Measurements from ENCODE around the gene CEP20.

The CEP20 gene

GRCh38 chr16:15932939-15933338 lies 44.5 kb upstream of the CEP20 start:
- Histone ChIP-seq H4K20me1 (ENCODE audit: insufficient read depth, low read length) (no peaks in the 10 kb centered on the region), H3K4me1 (ENCODE audit: low read length) (no peaks in the 10 kb centered on the region), H3K9ac (ENCODE audit: low read length) (no peak overlapping the region), H3F3A (ENCODE audit: insufficient read depth, low read length) (no peaks in the 10 kb centered on the region), H3K4me2 (ENCODE audit: low read depth, low read length) (no peak overlapping the region), H3K36me3 (replicated peaks; ENCODE audit: insufficient read depth, low read length) (no peaks in the 10 kb centered on the region), H3K27me3 (replicated peaks; ENCODE audit: insufficient read depth, low read length) (no peaks in the 10 kb centered on the region), H3K27ac (ENCODE audit: low read length) (no peak overlapping the region), H3K79me2 (ENCODE audit: low read length) (no peaks in the 10 kb centered on the region), H3K9me3 (replicated peaks; ENCODE audit: insufficient read depth, low read length) (no peaks in the 10 kb centered on the region), H3K9me2 (replicated peaks; ENCODE audit: insufficient read depth, low read length) (no peaks in the 10 kb centered on the region), H2AFZ (ENCODE audit: low read length) (no peak overlapping the region), H3K4me3 (ENCODE audit: low read length) (no peak overlapping the region)
- TF ChIP-seq EZH2phosphoT487 (IDR thresholded peaks at IDR 0.05; ENCODE audit: low read length): no peak
- no peak for TF ChIP-seq EZH2 (optimal IDR thresholded peaks at IDR 0.05; ENCODE audit: low read depth, low read length)
- TF ChIP-seq CTCF (IDR thresholded peaks at IDR 0.05; ENCODE audit: low read length): no peak
- no peak for DNase-seq

GRCh38 chr16:15928261-15929104 lies 40.1 kb upstream of the CEP20 start:
- Histone ChIP-seq H3K9ac (ENCODE audit: low read length) (no peak overlapping the region), H4K20me1 (ENCODE audit: insufficient read depth, low read length) (no peaks in the 10 kb centered on the region), H2AFZ (ENCODE audit: low read length) (no peak overlapping the region), H3K4me2 (ENCODE audit: low read depth, low read length) (no peak overlapping the region), H3K36me3 (replicated peaks; ENCODE audit: insufficient read depth, low read length) (no peaks in the 10 kb centered on the region), H3K9me2 (replicated peaks; ENCODE audit: insufficient read depth, low read length) (no peaks in the 10 kb centered on the region), H3K4me3 (ENCODE audit: low read length) (no peak overlapping the region), H3K27ac (ENCODE audit: low read length) (no peak overlapping the region), H3F3A (ENCODE audit: insufficient read depth, low read length) (no peaks in the 10 kb centered on the region), H3K79me2 (ENCODE audit: low read length) (no peaks in the 10 kb centered on the region), H3K27me3 (replicated peaks; ENCODE audit: insufficient read depth, low read length) (no peaks in the 10 kb centered on the region), H3K9me3 (replicated peaks; ENCODE audit: insufficient read depth, low read length) (no peaks in the 10 kb centered on the region), H3K4me1 (ENCODE audit: low read length) (no peaks in the 10 kb centered on the region)
- DNase-seq: no peak
- TF ChIP-seq EZH2phosphoT487 (IDR thresholded peaks at IDR 0.05; ENCODE audit: low read length) (no peak), EZH2 (optimal IDR thresholded peaks at IDR 0.05; ENCODE audit: low read depth, low read length) (no peak), CTCF (IDR thresholded peaks at IDR 0.05; ENCODE audit: low read length) (no peak)

GRCh38 chr16:15925631-15926030 lies 37.2 kb upstream of the CEP20 start:
- Histone ChIP-seq H4K20me1 (ENCODE audit: insufficient read depth, low read length) (no peaks in the 10 kb centered on the region), H2AFZ (ENCODE audit: low read length) (no peak overlapping the region), H3K27ac (ENCODE audit: low read length) (no peak overlapping the region), H3K4me2 (ENCODE audit: low read depth, low read length) (no peak overlapping the region), H3K36me3 (replicated peaks; ENCODE audit: insufficient read depth, low read length) (no peaks in the 10 kb centered on the region), H3K79me2 (ENCODE audit: low read length) (no peaks in the 10 kb centered on the region), H3K4me1 (ENCODE audit: low read length) (no peaks in the 10 kb centered on the region), H3F3A (ENCODE audit: insufficient read depth, low read length) (no peaks in the 10 kb centered on the region), H3K9me3 (replicated peaks; ENCODE audit: insufficient read depth, low read length) (no peaks in the 10 kb centered on the region), H3K27me3 (replicated peaks; ENCODE audit: insufficient read depth, low read length) (no peaks in the 10 kb centered on the region), H3K9me2 (replicated peaks; ENCODE audit: insufficient read depth, low read length) (no peaks in the 10 kb centered on the region), H3K9ac (ENCODE audit: low read length) (no peak overlapping the region), H3K4me3 (ENCODE audit: low read length) (no peak overlapping the region)
- TF ChIP-seq CTCF (IDR thresholded peaks at IDR 0.05; ENCODE audit: low read length) (no peak), EZH2 (optimal IDR thresholded peaks at IDR 0.05; ENCODE audit: low read depth, low read length) (no peak), EZH2phosphoT487 (IDR thresholded peaks at IDR 0.05; ENCODE audit: low read length) (no peak)
- no peak for DNase-seq

All from MM.1S (cell line).